ENCODE data around the gene STK32A. TPM values are rescaled to one million over a fixed set of nuclear protein-coding genes. Genes with fewer than 3 reads are reported as not detected.

Gene STK32A
- total RNA-seq, 1 experiment from 2014 or later, result 1.3 TPM

DNA sequence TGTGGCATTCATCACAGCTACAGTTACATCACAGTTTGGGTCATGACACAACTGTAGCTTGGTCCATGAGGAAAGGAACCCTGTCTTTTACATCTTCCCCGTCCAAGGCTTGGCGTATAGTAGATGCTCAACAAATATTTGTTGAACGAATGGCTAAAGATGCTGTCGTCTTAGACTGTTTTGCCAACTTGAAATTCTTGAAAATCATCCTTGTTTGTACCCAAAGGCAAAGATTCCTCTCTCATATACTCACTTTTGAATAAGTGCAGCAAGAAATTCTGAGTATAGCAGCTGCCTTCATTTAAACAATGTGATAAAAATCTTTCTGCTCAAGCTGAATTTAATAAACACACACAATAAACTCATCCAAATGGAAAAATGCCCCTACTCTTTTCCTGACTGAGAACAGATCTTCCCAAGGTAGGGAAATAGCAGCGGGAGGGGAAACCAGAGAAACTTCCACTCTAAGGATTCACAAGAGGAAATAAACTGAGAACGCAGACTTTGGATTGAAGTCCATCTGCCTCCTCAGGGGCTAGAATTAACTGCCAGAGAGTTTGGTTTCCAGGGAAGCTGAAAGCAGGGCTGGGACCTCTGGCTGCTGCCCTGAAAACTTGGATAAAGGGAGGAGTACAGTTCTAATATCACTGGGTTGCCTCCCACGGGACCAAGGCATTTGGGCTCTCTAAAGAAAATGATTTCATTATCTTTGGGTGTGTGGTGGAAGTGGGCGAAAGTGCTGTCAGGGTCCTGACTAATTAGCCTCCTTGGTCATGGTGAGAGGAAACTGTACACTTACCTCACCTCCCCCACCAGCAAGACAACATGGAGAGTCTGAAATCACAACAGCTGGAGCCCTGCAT is 175.9 kb downstream of the STK32A start:
- Histone ChIP-seq H4K20me1 (ENCODE audit: control insufficient read depth, insufficient read depth, insufficient read length) (no peaks in the 10 kb centered on the region), H4K8ac (replicated peaks; ENCODE audit: insufficient read length, low read depth, low read length) (no peak overlapping the region), H2AFZ (ENCODE audit: low read length) (no peak overlapping the region), H3K79me1 (ENCODE audit: insufficient read depth, low read depth, low read length, poor library complexity, severe bottlenecking) (peaks cover 4% of the 10 kb centered on the region), H3K4ac (ENCODE audit: low read depth, low read length) (no peak overlapping the region), H2BK20ac (ENCODE audit: low read depth, low read length, poor library complexity, severe bottlenecking) (no peak overlapping the region), H3K9ac (ENCODE audit: extremely low read depth, insufficient read length, low read length) (no peak overlapping the region), H2BK120ac (ENCODE audit: low read depth, low read length, poor library complexity, severe bottlenecking) (no peak overlapping the region), H3K4me1 (ENCODE audit: insufficient read depth, low read length) (no peaks in the 10 kb centered on the region), H3K9me3 (ENCODE audit: control insufficient read depth, low read depth, low read length) (no peaks in the 10 kb centered on the region), H3K79me2 (ENCODE audit: insufficient read depth, low read length) (no peaks in the 10 kb centered on the region), H2BK15ac (ENCODE audit: low read depth, low read length) (no peak overlapping the region), H2BK5ac (ENCODE audit: insufficient read length, low read length) (no peak overlapping the region), H3K14ac (ENCODE audit: insufficient read depth, low read length) (no peak overlapping the region), H3K56ac (ENCODE audit: insufficient read length, low read depth, low read length) (no peak overlapping the region), H3K23me2 (ENCODE audit: insufficient read length, low read depth, low read length, poor library complexity, severe bottlenecking) (no peaks in the 10 kb centered on the region), H2AK5ac (ENCODE audit: insufficient read length, low read length) (no peak overlapping the region), H3K27ac (ENCODE audit: insufficient read length, low read depth, low read length) (no peak overlapping the region), H4K91ac (ENCODE audit: insufficient read length, low read depth, low read length) (no peak overlapping the region), H2BK12ac (ENCODE audit: insufficient read length, low read depth, low read length) (no peak overlapping the region), H3K4me2 (ENCODE audit: insufficient read depth, insufficient read length, low read length) (no peak overlapping the region), H3T11ph (ENCODE audit: low read length) (no peak overlapping the region), H3K23ac (ENCODE audit: insufficient read length, low read depth, low read length) (no peak overlapping the region), H3K18ac (ENCODE audit: insufficient read length, low read depth, low read length) (no peak overlapping the region), H3K27me3 (ENCODE audit: insufficient read depth, low read length) (no peaks in the 10 kb centered on the region), H4K5ac (ENCODE audit: insufficient read length, low read depth, low read length) (no peak overlapping the region)
- peaks cover 82 to 100% (median 98%) of the 10 kb centered on the region in 3 experiments for H3K36me3 Mint-ChIP-seq (ENCODE audit: insufficient read depth in 1 of 3, low read depth in 3 of 3)
- TF ChIP-seq, protein P1, sequence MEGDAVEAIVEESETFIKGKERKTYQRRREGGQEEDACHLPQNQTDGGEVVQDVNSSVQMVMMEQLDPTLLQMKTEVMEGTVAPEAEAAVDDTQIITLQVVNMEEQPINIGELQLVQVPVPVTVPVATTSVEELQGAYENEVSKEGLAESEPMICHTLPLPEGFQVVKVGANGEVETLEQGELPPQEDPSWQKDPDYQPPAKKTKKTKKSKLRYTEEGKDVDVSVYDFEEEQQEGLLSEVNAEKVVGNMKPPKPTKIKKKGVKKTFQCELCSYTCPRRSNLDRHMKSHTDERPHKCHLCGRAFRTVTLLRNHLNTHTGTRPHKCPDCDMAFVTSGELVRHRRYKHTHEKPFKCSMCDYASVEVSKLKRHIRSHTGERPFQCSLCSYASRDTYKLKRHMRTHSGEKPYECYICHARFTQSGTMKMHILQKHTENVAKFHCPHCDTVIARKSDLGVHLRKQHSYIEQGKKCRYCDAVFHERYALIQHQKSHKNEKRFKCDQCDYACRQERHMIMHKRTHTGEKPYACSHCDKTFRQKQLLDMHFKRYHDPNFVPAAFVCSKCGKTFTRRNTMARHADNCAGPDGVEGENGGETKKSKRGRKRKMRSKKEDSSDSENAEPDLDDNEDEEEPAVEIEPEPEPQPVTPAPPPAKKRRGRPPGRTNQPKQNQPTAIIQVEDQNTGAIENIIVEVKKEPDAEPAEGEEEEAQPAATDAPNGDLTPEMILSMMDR (conservative IDR thresholded peaks at IDR 0.05), result no peak
- H3K4me1 Mint-ChIP-seq, result peaks cover 0 to 2% of the 10 kb centered on the region in 2 experiments; a peak in 1 of 4 replicates
- no peaks in the 10 kb centered on the region; the same call in 1 of the 2 replicates for H3K27me3 Mint-ChIP-seq (ENCODE audit: low read depth)
- H3K9me3 Mint-ChIP-seq, result no peaks in the 10 kb centered on the region
- no CpG with 5 or more reads among the region's 8 CpGs for WGBS (ENCODE audit: extremely low coverage, insufficient read length, low lambda C conversion rate)
- peak overlapping the region in 1 of 3 experiments; percentile 21; a peak in 1 of 7 replicates for H3K27ac Mint-ChIP-seq
- no peak for DNase-seq
- H3K4me3 Mint-ChIP-seq, result no peak overlapping the region

All from H9 (cell line).